Activated CD8-positive, alpha-beta memory T cell treated with anti-CD3 and anti-CD28 coated beads for 4 hours (primary cell): ENCODE results near the gene ERC2.

Source experiments
- DNase-seq, 2 donors: peaks; one replicate each; pipeline ENCODE4 v3.0.0-alpha.2; 2020; ENCODE audit warnings: low read depth in 2 of 2

ERC2 gene

GRCh38 chr3:56366641-56367162 is 101.6 kb downstream of the ERC2 start:
- DNase-seq = no peak

- no peak for DNase-seq
Observed at GRCh38 chr3:56365905-56366640, 102.2 kb downstream of the ERC2 start.

GRCh38 chr3:56364665-56365064 is 103.6 kb downstream of the ERC2 start:
- no peak for DNase-seq

GRCh38 chr3:56363720-56364119 is 104.5 kb downstream of the ERC2 start:
- DNase-seq = no peak

GRCh38 chr3:56361731-56362130 is 106.5 kb downstream of the ERC2 start:
- no peak for DNase-seq

- no peak for DNase-seq
Observed at GRCh38 chr3:56357266-56357665, 111.0 kb downstream of the ERC2 start.

GRCh38 chr3:56356808-56357207 is 111.5 kb downstream of the ERC2 start:
- DNase-seq = no peak

GRCh38 chr3:56355570-56356185 is 112.6 kb downstream of the ERC2 start:
- no peak for DNase-seq

GRCh38 chr3:56351537-56351936 is 116.7 kb downstream of the ERC2 start:
- DNase-seq = no peak

GRCh38 chr3:56347219-56347871 is 120.9 kb downstream of the ERC2 start:
- no peak for DNase-seq

- no peak for DNase-seq
Observed at GRCh38 chr3:56342475-56342874, 125.8 kb downstream of the ERC2 start.

GRCh38 chr3:56339671-56340070 is 128.6 kb downstream of the ERC2 start:
- DNase-seq = no peak

- DNase-seq = no peak
Observed at GRCh38 chr3:56339244-56339643, 129.0 kb downstream of the ERC2 start.

- no peak for DNase-seq
Observed at GRCh38 chr3:56336023-56336422, 132.2 kb downstream of the ERC2 start.

GRCh38 chr3:56324473-56324872 is 143.8 kb downstream of the ERC2 start:
- DNase-seq = no peak

- no peak for DNase-seq
Observed at GRCh38 chr3:56323986-56324420, 144.3 kb downstream of the ERC2 start.

- no peak for DNase-seq
Observed at GRCh38 chr3:56322862-56323261, 145.4 kb downstream of the ERC2 start.

GRCh38 chr3:56321892-56322291 is 146.4 kb downstream of the ERC2 start:
- DNase-seq = no peak

GRCh38 chr3:56321383-56321782 is 146.9 kb downstream of the ERC2 start:
- DNase-seq = no peak

GRCh38 chr3:56320883-56321282 is 147.4 kb downstream of the ERC2 start:
- no peak for DNase-seq

GRCh38 chr3:56318891-56319290 is 149.4 kb downstream of the ERC2 start:
- DNase-seq = no peak

GRCh38 chr3:56316944-56317343 is 151.3 kb downstream of the ERC2 start:
- no peak for DNase-seq

GRCh38 chr3:56314842-56315241 is 153.4 kb downstream of the ERC2 start:
- no peak for DNase-seq
